Right lobe of liver (tissue), 4 donors: Measurements from ENCODE around the gene HSD17B11.

Experiments
- CTCF ChIP-seq, 4 donors: fragments of 200-600 bp in 3 of 4; fragments of 450-650 bp in 1 of 4; IDR thresholded peaks; one replicate each; pipeline versions ENCODE4 v1.5.1 to v1.8.0; 2016 to 2022; ENCODE audit warnings: antibody characterized with exemption in 4 of 4, mild to moderate bottlenecking in 2 of 4
- POLR2A ChIP-seq: fragments of 450-650 bp; IDR thresholded peaks from one replicate; pipeline ENCODE4 v1.6.1; 2017; ENCODE audit warnings: antibody characterized with exemption, mild to moderate bottlenecking
- donor health status: DM: no; HTN: no; CAD: no.
- donor health status: DM: no; HTN: no; CAD: no.
- donor health status: DM: no; HTN: yes; CAD: no.

GRCh38 chr4:87326460-87326859, 64.5 kb downstream of the HSD17B11 start:
- no peak for TF ChIP-seq CTCF (IDR thresholded peaks at IDR 0.05)
- TF ChIP-seq POLR2A, result no peak
